ENCODE data around the gene KRT31.

DNA sequence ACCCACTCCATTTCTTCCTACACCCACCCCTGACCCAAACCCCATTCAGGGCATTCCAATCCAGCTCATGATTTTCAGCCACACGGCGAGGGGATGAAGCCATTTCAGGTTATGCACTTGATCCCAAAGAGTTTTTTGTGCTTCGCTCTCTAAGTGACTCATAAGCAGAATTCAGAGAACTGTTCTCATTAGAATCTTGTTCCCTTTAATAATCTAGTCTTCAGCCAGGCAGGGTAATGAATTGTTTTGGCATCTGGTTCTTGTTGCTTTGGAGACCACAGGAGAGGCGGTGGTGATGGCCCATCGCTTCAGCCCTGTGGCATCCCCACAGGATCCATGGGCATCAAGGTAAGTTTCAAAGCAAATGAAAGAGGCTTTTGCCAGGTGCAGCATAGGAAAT, 4.8 kb upstream of the KRT31 start:
- no peak for TF ChIP-seq POLR2A (IDR thresholded peaks at IDR 0.05)
- TF ChIP-seq, protein P1, sequence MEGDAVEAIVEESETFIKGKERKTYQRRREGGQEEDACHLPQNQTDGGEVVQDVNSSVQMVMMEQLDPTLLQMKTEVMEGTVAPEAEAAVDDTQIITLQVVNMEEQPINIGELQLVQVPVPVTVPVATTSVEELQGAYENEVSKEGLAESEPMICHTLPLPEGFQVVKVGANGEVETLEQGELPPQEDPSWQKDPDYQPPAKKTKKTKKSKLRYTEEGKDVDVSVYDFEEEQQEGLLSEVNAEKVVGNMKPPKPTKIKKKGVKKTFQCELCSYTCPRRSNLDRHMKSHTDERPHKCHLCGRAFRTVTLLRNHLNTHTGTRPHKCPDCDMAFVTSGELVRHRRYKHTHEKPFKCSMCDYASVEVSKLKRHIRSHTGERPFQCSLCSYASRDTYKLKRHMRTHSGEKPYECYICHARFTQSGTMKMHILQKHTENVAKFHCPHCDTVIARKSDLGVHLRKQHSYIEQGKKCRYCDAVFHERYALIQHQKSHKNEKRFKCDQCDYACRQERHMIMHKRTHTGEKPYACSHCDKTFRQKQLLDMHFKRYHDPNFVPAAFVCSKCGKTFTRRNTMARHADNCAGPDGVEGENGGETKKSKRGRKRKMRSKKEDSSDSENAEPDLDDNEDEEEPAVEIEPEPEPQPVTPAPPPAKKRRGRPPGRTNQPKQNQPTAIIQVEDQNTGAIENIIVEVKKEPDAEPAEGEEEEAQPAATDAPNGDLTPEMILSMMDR (IDR thresholded peaks at IDR 0.05): no peak

All from Peyer's patch (tissue), 4 donors.